ENCODE data around the gene NEU4. TPM values are rescaled to one million over a fixed set of nuclear protein-coding genes. Genes with fewer than 3 reads are reported as not detected.

The NEU4 gene
- total RNA-seq, 1 experiment from 2014 or later = not detected

DNA sequence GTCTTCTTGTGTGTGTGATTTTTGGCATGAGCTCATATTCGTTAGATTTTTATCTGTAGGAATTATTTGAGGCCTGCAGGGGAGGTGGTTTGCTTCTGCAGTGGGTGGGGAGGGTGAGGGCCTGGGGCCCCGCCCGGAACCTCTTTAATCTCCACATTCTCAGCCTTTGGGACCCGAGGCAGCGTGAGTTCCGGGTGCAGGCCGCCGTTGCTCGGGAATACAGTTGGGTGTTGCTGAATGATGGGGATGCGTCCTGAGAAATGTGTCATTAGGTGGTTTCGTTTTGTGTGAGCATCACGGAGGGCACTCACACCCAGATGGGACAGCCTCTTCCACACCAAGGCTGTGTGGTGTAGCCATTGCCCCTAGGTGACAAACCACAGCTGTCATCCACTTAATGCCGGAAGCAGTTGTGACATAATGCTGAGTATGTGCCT, 46.0 kb upstream of the NEU4 start:
- Mint-ChIP-seq H3K4me1 (ENCODE audit: insufficient read depth, unreplicated experiment) (no peaks in the 10 kb centered on the region), H3K4me3 (ENCODE audit: unreplicated experiment) (no peak overlapping the region), H3K27me3 (ENCODE audit: insufficient read depth, unreplicated experiment) (no peaks in the 10 kb centered on the region), H3K9me3 (ENCODE audit: unreplicated experiment) (no peaks in the 10 kb centered on the region), H3K27ac (ENCODE audit: low read depth, unreplicated experiment) (no peak overlapping the region), H3K36me3 (ENCODE audit: insufficient read depth, unreplicated experiment) (peaks cover 34% of the 10 kb centered on the region)
- POLR2A ChIA-PET = no interaction called here
- intact Hi-C loops (cut with micrococcal nuclease) = no loop called here
- DNase-seq (ENCODE audit: unreplicated experiment) = no peak
- no TSS peak for BruUV-seq (replicated peaks)
- CTCF ChIA-PET = interaction anchor here (0.5 kb wide), 1 partner anchor 19 kb away, joined by 3 read pairs; no protein-coding TSS in a partner anchor
- TF ChIP-seq, protein P1, sequence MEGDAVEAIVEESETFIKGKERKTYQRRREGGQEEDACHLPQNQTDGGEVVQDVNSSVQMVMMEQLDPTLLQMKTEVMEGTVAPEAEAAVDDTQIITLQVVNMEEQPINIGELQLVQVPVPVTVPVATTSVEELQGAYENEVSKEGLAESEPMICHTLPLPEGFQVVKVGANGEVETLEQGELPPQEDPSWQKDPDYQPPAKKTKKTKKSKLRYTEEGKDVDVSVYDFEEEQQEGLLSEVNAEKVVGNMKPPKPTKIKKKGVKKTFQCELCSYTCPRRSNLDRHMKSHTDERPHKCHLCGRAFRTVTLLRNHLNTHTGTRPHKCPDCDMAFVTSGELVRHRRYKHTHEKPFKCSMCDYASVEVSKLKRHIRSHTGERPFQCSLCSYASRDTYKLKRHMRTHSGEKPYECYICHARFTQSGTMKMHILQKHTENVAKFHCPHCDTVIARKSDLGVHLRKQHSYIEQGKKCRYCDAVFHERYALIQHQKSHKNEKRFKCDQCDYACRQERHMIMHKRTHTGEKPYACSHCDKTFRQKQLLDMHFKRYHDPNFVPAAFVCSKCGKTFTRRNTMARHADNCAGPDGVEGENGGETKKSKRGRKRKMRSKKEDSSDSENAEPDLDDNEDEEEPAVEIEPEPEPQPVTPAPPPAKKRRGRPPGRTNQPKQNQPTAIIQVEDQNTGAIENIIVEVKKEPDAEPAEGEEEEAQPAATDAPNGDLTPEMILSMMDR (IDR thresholded peaks at IDR 0.05; ENCODE audit: unreplicated experiment) = no peak

DNA sequence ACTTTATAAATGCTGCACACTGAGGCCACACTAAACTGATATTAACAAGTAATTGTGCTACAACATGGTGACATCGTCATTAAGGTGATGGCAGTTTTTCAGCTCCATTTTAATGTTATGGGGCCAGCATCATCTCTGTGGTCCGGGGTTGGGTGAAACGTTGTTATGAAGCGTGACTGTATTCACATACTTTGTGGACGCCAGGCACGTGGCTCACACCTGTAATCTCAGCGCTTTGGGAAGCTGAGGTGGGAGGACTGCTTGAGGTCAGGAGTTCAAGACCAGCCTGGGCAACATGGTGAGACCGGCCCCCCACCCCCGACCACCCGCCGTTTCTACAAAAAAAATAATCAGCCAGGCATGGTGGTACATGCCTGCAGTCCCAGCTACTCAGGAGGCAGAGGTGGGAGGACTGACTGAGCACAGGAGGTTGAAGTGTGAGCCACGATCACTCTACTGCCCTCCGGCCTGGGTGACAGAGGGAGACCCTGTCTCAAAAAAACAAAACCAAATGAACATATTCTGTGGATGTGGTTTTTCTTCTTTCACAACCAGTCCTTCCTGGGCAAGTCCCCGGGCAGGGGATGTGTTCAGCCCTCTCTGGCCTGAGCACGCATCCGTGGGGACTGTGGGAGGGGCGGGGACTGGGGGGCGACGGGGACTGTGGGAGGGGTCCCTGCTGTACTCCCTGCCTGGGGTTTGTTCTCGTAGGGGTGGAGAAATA, 45.3 kb upstream of the NEU4 start:
- H3K36me3 Mint-ChIP-seq (ENCODE audit: insufficient read depth, unreplicated experiment) = peaks cover 31% of the 10 kb centered on the region
- ChIA-PET CTCF (interaction anchor here (0.5 kb wide), 1 partner anchor 20 kb away, joined by 3 read pairs; no protein-coding TSS in a partner anchor), POLR2A (no interaction called here)
- H3K9me3 Mint-ChIP-seq (ENCODE audit: unreplicated experiment) = no peaks in the 10 kb centered on the region
- no peak for DNase-seq (ENCODE audit: unreplicated experiment)
- no TSS peak for BruUV-seq (replicated peaks)
- H3K27ac Mint-ChIP-seq (ENCODE audit: low read depth, unreplicated experiment) = no peak overlapping the region
- no peak overlapping the region for H3K4me3 Mint-ChIP-seq (ENCODE audit: unreplicated experiment)
- H3K27me3 Mint-ChIP-seq (ENCODE audit: insufficient read depth, unreplicated experiment) = no peaks in the 10 kb centered on the region
- TF ChIP-seq, protein P1 (IDR thresholded peaks at IDR 0.05; ENCODE audit: unreplicated experiment) = no peak
- no peaks in the 10 kb centered on the region for H3K4me1 Mint-ChIP-seq (ENCODE audit: insufficient read depth, unreplicated experiment)
- intact Hi-C loops (cut with micrococcal nuclease) = no loop called here

DNA sequence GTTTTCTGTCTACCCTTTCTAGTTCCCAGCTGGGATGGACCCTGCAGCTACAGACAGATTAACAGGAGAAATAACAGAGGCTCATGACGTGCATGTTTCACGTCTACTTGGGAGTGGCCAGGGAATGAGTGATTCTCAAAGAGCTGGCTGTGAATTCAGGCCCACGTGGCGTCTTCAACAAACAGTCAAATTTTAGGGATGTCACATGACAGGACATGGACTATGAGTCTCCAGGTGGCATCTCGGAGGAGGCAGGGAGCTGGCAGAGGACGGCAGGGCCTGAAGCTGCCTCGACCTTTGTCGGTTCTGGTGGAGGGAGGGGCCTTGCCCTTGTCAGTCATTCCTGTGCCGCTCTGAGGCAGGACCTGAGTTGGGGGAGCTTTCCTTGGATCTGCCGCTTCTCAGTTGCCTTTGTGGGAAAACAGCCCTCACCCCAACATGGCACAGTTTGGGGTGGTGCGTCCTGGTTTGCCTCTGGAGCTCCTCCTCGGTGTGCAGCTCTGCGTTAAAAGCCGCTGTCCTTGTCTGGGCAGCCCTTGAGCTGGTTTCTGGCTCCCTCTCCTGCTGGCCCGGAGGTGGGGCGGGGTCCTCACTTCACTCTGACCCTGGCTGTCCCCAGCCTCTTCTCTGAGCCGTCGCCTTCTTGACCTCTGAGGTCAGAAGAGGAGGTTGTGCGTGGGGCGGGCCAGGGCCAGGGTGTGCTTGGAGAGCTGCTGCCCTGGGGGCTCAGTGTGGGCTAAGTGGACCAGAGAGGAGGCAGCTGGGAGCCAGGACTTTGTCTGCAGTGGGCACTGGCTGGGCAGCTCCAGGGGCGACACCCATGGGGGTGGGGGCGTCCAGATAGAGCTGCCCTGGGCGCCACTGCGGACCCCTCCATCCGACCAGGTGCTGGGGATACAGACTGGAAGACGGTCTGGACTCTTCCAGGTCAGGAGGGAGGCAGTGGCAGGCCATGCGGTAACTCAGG, 44.4 kb upstream of the NEU4 start:
- Mint-ChIP-seq H3K36me3 (ENCODE audit: insufficient read depth, unreplicated experiment) (peaks cover 23% of the 10 kb centered on the region), H3K4me1 (ENCODE audit: insufficient read depth, unreplicated experiment) (no peaks in the 10 kb centered on the region), H3K4me3 (ENCODE audit: unreplicated experiment) (no peak overlapping the region), H3K27me3 (ENCODE audit: insufficient read depth, unreplicated experiment) (no peaks in the 10 kb centered on the region), H3K9me3 (ENCODE audit: unreplicated experiment) (no peaks in the 10 kb centered on the region), H3K27ac (ENCODE audit: low read depth, unreplicated experiment) (no peak overlapping the region)
- BruUV-seq (replicated peaks) = no TSS peak
- TF ChIP-seq, protein P1 (IDR thresholded peaks at IDR 0.05; ENCODE audit: unreplicated experiment) = no peak
- ChIA-PET POLR2A (no interaction called here), CTCF (no interaction called here)
- intact Hi-C loops (cut with micrococcal nuclease) = no loop called here
- DNase-seq (ENCODE audit: unreplicated experiment) = no peak
